EL (cell line): ENCODE measurements around the gene RXRG.

Experiments used
- DNase-seq: peaks from one replicate; pipeline ENCODE4 v3.0.0-alpha.2; 2016

Gene RXRG

GRCh38 chr1:165449131-165449530 lies 4.2 kb upstream of the RXRG start:
- no peak for DNase-seq

GRCh38 chr1:165445388-165445787 lies 462 bp upstream of the RXRG start:
- no peak for DNase-seq

- DNase-seq, result no peak
These were observed 1.2 kb downstream of the RXRG start for GRCh38 chr1:165443539-165444311.

- no peak for DNase-seq
These were observed 2.3 kb downstream of the RXRG start for GRCh38 chr1:165442653-165443052.

- no peak for DNase-seq
These were observed 2.9 kb downstream of the RXRG start for GRCh38 chr1:165442053-165442452.

- no peak for DNase-seq
These were observed 3.6 kb downstream of the RXRG start for GRCh38 chr1:165441166-165441880.

- no peak for DNase-seq
These were observed 5.6 kb downstream of the RXRG start for GRCh38 chr1:165439330-165439729.

GRCh38 chr1:165436994-165437393 lies 7.9 kb downstream of the RXRG start:
- no peak for DNase-seq

- DNase-seq, result no peak
These were observed 9.1 kb downstream of the RXRG start for GRCh38 chr1:165435801-165436200.

GRCh38 chr1:165434281-165434680 lies 10.6 kb downstream of the RXRG start:
- DNase-seq, result no peak

GRCh38 chr1:165431079-165431478 lies 13.8 kb downstream of the RXRG start:
- no peak for DNase-seq

- DNase-seq, result no peak
These were observed 18.2 kb downstream of the RXRG start for GRCh38 chr1:165426745-165427144.

GRCh38 chr1:165425621-165426020 lies 19.3 kb downstream of the RXRG start:
- DNase-seq, result no peak

GRCh38 chr1:165424454-165425216 lies 20.3 kb downstream of the RXRG start:
- no peak for DNase-seq

- DNase-seq, result no peak
These were observed 21.8 kb downstream of the RXRG start for GRCh38 chr1:165423136-165423535.

GRCh38 chr1:165420655-165421054 lies 24.3 kb downstream of the RXRG start:
- no peak for DNase-seq

GRCh38 chr1:165419839-165420238 lies 25.1 kb downstream of the RXRG start:
- DNase-seq, result no peak

- DNase-seq, result no peak
These were observed 26.7 kb downstream of the RXRG start for GRCh38 chr1:165418195-165418594.

GRCh38 chr1:165416876-165417275 lies 28.1 kb downstream of the RXRG start:
- no peak for DNase-seq

GRCh38 chr1:165415068-165415467 lies 29.9 kb downstream of the RXRG start:
- DNase-seq, result no peak

GRCh38 chr1:165414620-165415019 lies 30.3 kb downstream of the RXRG start:
- DNase-seq, result no peak

GRCh38 chr1:165411396-165411795 lies 33.5 kb downstream of the RXRG start:
- DNase-seq, result no peak

GRCh38 chr1:165409657-165410358 lies 35.1 kb downstream of the RXRG start:
- DNase-seq, result no peak
